Loucy (cell line): ENCODE data around the gene ATP1A4.

Experiments
- EZH2phosphoT487 ChIP-seq: fragments of 200-600 bp; IDR thresholded peaks from 2 replicates; pipeline ENCODE4 v1.6.1; 2018; ENCODE audit warnings: antibody characterized with exemption, mild to moderate bottlenecking, moderate library complexity, borderline replicate concordance
- TF ChIP-seq, protein P1 (sequence below): fragments of 200-600 bp; sonication (generic); conservative IDR thresholded peaks from 2 replicates; pipeline ENCODE4 v1.5.1; 2014; ENCODE audit warnings: mild to moderate bottlenecking, antibody characterized with exemption, low read length

DNA sequence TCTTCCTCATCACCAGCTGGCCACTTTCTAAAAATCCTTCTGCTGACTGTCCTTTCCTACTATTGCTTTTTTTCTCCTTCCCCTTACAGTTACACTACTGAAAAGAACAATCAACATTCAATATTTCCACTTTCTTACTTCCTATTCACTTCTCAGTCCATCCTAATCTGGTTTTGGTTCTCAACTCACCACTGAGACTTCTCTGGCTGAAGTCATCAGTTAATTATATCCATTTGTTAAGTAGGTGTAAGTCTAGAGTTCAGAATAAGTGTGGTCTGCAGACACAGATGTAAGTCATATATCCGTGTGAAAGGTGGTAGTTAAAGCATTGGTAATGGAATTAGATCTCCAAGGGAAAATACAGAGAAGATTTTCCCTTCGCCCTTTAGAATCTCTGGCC lies 75.2 kb downstream of the ATP1A4 start:
- TF ChIP-seq, protein P1, sequence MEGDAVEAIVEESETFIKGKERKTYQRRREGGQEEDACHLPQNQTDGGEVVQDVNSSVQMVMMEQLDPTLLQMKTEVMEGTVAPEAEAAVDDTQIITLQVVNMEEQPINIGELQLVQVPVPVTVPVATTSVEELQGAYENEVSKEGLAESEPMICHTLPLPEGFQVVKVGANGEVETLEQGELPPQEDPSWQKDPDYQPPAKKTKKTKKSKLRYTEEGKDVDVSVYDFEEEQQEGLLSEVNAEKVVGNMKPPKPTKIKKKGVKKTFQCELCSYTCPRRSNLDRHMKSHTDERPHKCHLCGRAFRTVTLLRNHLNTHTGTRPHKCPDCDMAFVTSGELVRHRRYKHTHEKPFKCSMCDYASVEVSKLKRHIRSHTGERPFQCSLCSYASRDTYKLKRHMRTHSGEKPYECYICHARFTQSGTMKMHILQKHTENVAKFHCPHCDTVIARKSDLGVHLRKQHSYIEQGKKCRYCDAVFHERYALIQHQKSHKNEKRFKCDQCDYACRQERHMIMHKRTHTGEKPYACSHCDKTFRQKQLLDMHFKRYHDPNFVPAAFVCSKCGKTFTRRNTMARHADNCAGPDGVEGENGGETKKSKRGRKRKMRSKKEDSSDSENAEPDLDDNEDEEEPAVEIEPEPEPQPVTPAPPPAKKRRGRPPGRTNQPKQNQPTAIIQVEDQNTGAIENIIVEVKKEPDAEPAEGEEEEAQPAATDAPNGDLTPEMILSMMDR, result no peak
- TF ChIP-seq EZH2phosphoT487, result no peak
